NB4 (cell line): Measurements from ENCODE around the gene MED1.

Experiments
- DNase-seq: peaks from one replicate; pipeline ENCODE4 v3.0.0; 2010; ENCODE audit warnings: low read depth
- H3K4me3 ChIP-seq: one replicate; pipeline ENCODE4 v1.5.1; 2011; ENCODE audit warnings: mild to moderate bottlenecking, low read depth, low read length, moderate library complexity
- CTCF ChIP-seq: IDR thresholded peaks from one replicate; pipeline ENCODE4 v1.5.1; 2012; ENCODE audit warnings: low read depth, low read length
- MAX ChIP-seq: IDR thresholded peaks from 2 replicates; pipeline ENCODE4 v1.6.1; 2011; ENCODE audit warnings: low read depth, low read length
- MYC ChIP-seq: IDR thresholded peaks from 2 replicates; pipeline ENCODE4 v1.6.1; 2011; ENCODE audit warnings: low read depth, low read length
- POLR2A ChIP-seq: IDR thresholded peaks from 2 replicates; pipeline ENCODE4 v1.6.1; 2011; ENCODE audit warnings: mild to moderate bottlenecking; ENCODE audit not compliant: insufficient read length; ENCODE audit errors: extremely low read depth

The MED1 gene

DNA sequence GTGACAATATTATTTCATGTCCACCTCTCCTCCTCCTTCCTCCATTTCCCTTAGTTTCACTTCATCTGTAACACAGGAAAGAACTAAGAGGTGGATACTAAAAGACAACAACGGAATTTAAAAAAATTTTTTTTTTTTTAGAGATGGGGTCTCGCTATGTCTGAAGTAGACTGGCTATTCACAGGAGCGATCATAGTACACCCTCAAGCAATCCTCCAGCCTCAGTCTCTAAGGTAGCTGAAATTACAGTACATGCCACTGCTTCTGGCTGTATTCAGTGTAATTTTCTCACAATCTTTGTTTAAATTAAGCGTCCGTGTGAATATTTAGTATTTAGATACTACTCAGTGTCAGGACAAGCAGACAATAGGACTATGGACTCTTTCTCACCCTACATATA, 85.2 kb downstream of the MED1 start:
- no peak for DNase-seq
- TF ChIP-seq CTCF (no peak), POLR2A (no peak), MAX (no peak), MYC (no peak)
- H3K4me3 ChIP-seq: peak overlapping the region; percentile 12

DNA sequence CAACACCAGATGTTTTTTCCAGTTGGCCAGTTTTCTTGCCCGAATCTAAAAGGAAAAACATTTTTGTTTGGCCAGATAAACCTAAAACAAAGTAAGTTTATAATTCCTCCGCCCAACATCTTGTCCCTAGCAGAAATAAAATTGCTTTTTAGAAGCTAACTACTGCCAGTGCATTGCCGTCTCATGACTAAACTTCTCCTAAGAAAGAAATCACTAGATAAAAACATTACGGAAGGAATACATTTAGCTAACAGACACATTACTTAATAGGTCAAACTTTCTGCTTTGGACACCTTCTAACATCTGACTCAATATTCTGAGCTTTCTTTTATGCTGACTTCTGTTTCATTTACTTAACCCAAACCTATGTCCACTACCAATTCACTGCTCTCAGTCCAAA, 85.8 kb downstream of the MED1 start:
- no peak for TF ChIP-seq POLR2A
- no peak for TF ChIP-seq MYC
- no peak for TF ChIP-seq CTCF
- no peak for TF ChIP-seq MAX
- no peak overlapping the region for H3K4me3 ChIP-seq
- peak; percentile 15 for DNase-seq

DNA sequence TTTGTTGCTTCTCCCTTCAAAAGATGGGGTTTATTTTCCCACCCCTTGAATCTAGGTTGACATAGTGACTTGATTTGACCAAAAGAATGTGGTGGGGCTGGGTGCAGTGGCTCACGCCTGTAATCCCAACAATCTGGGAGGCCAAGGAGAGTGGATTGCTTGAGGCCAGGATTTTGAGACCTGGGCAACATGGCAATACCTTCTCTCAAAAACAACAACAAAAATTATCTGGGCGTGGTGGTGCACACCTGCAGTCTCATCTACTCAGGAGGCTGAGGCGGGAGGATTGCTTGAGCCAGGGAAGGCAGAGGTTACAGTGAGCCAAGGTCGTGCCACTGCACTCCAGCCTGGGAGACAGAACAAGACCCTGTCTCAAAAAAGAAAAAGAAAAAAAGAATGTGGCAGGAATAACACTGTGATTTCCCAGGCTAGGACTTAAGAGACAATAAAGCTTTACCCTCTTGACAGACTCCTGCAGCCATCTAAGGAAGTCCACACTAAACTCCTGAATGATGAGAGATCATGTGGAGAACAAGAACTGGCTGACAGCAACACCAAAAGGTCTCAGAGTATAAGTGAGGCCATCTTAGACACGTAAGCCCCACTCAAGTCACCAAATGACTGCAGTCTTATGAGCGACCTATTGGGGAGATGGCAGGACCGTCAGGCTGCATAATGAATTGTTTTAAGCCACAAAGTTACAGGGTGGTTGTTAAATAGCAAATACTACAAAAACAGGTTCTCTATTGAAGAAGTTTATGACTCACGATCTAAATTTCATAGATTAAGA, 86.6 kb downstream of the MED1 start:
- DNase-seq: peak; percentile 61
- no peak for TF ChIP-seq CTCF
- TF ChIP-seq MYC: no peak
- no peak for TF ChIP-seq MAX
- TF ChIP-seq POLR2A: no peak
- H3K4me3 ChIP-seq: no peak overlapping the region

GRCh38 chr17:39361064-39361463, 90.0 kb downstream of the MED1 start:
- DNase-seq: no peak
- no peak overlapping the region for H3K4me3 ChIP-seq
- no peak for TF ChIP-seq MYC
- TF ChIP-seq POLR2A: no peak
- no peak for TF ChIP-seq CTCF
- no peak for TF ChIP-seq MAX

- no peak for DNase-seq
- no peak for TF ChIP-seq MYC
- TF ChIP-seq CTCF: no peak
- TF ChIP-seq MAX: no peak
- TF ChIP-seq POLR2A: no peak
- no peak overlapping the region for H3K4me3 ChIP-seq
These were observed 90.5 kb downstream of the MED1 start for GRCh38 chr17:39360537-39360936.
